ENCODE data around the gene KRT31.

- no peak for TF ChIP-seq USF2 (IDR thresholded peaks at IDR 0.05; ENCODE audit: borderline replicate concordance, low read depth, low read length)
- TF ChIP-seq POLR2AphosphoS5 (IDR thresholded peaks at IDR 0.05; ENCODE audit: low read depth, low read length): no peak
- no peak for TF ChIP-seq TAF1 (IDR thresholded peaks at IDR 0.05; ENCODE audit: borderline replicate concordance, low read depth, low read length)
- TF ChIP-seq CTCF (IDR thresholded peaks at IDR 0.05): no peak
- no peak for TF ChIP-seq CHD2 (IDR thresholded peaks at IDR 0.05; ENCODE audit: low read length, partially characterized antibody)
- 0 out of 2 replicates have a peak, but pooled peaks have one; percentile 19 for TF ChIP-seq MAX (IDR thresholded peaks at IDR 0.05; ENCODE audit: low read depth)
- no peak for TF ChIP-seq REST (IDR thresholded peaks at IDR 0.05; ENCODE audit: low read depth, low read length)
- no peak for TF ChIP-seq YY1 (IDR thresholded peaks at IDR 0.05; ENCODE audit: low read depth)
- no peak for TF ChIP-seq MEF2A (IDR thresholded peaks at IDR 0.05; ENCODE audit: borderline replicate concordance, low read depth)
- TF ChIP-seq EP300 (IDR thresholded peaks at IDR 0.05; ENCODE audit: borderline replicate concordance in 1 of 2, low read depth in 1 of 2, low read length in 1 of 2): no peak
- no peak for TF ChIP-seq ELF1 (IDR thresholded peaks at IDR 0.05)
- TF ChIP-seq PBX3 (IDR thresholded peaks at IDR 0.05): no peak
- TF ChIP-seq RAD21 (IDR thresholded peaks at IDR 0.05; ENCODE audit: low read length): no peak
Observed at GRCh38 chr17:41403404-41404023, 6.1 kb upstream of the KRT31 start.
